ENCODE data around the gene PDE7B. TPM values are rescaled to one million over a fixed set of nuclear protein-coding genes. Genes with fewer than 3 reads are reported as not detected.

The PDE7B gene
- total and polyA plus RNA-seq, 2 donors (not counting 1 experiment from before 2014, with no cell fraction given) = 2.6 to 7.5 TPM

DNA sequence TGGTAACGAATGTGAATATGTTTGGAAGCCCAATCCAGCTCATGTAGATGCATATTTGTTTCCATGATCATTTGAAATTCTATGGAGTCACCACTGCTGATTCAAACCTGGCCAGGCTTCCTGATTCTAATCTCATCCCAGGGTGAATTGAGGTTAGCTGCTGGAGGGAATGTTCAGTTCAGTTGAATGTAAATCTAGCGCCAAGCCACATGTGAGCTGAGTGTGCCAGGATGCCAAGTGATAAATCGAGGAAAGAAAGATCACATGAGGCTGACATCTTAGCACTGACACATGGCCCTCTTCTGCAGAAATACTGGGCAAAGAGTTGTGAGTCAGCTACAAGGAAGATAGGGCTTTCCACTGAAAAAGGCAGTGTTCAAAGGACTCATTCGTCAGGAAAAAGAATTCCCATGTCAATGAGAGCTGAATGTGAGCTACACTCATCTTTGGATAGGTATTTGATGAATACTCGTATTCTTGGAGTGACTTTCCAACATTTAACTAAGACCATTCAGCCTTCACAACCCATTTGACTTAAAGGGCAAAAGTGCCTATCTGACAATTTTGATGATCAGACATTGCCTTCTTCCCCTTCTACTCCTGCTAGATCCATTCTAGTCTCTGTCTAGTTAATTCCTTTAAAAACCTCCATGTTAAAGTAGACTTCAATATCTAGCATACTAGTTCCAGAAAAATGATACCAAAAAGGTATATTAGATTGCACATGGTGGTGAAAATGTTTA lies 226.5 kb downstream of the PDE7B start:
- Histone ChIP-seq H3K36me3 (replicated peaks in 1 of 2; ENCODE audit: control extremely low read depth in 1 of 2, control insufficient read depth in 1 of 2, extremely low read depth in 1 of 2, insufficient read depth in 2 of 2, low read length in 1 of 2) (no peaks in the 10 kb centered on the region), H3K27me3 (replicated peaks in 1 of 4; ENCODE audit: control extremely low read depth in 1 of 4, control insufficient read depth in 3 of 4, insufficient read depth in 4 of 4, low read length in 3 of 4) (no peaks in the 10 kb centered on the region), H3K9ac (ENCODE audit: low read length) (no peak overlapping the region), H2AFZ (ENCODE audit: insufficient read depth, low read depth, low read length, poor library complexity, severe bottlenecking) (no peak overlapping the region), H3K9me3 (ENCODE audit: control extremely low read depth in 1 of 3, control insufficient read depth in 2 of 3, insufficient read depth in 1 of 3, low read length in 2 of 3) (no peaks in the 10 kb centered on the region), H4K20me1 (ENCODE audit: control insufficient read depth, insufficient read depth, low read length, poor library complexity, severe bottlenecking) (no peaks in the 10 kb centered on the region), H3K4me1 (ENCODE audit: control insufficient read depth in 2 of 2, insufficient read depth in 2 of 2, low read length in 2 of 2) (no peaks in the 10 kb centered on the region), H3K79me2 (ENCODE audit: control insufficient read depth, insufficient read depth, low read length) (no peaks in the 10 kb centered on the region), H3K4me3 (ENCODE audit: control extremely low read depth in 1 of 5, extremely low read depth in 1 of 5, insufficient read depth in 1 of 5, low read depth in 2 of 5, low read length in 4 of 5) (no peak overlapping the region), H3K27ac (ENCODE audit: low read length in 2 of 2) (no peak overlapping the region), H3K4me2 (replicated peaks; ENCODE audit: low read depth, low read length, poor library complexity, severe bottlenecking) (no peak overlapping the region)
- no peak overlapping the region for H3K27ac Mint-ChIP-seq
- H3K27me3 Mint-ChIP-seq = no peaks in the 10 kb centered on the region
- intact Hi-C loops (cut with micrococcal nuclease) = no loop called here
- no peak for ATAC-seq (ENCODE audit: low read depth)
- H3K9me3 Mint-ChIP-seq (ENCODE audit: insufficient read depth) = no peaks in the 10 kb centered on the region
- CTCF ChIA-PET = no interaction called here
- POLR2A ChIA-PET = no interaction called here
- 94% methylated on average over 3 of the region's 5 CpGs for WGBS (ENCODE audit: insufficient coverage)
- no peak overlapping the region for H3K4me3 Mint-ChIP-seq
- H3K4me1 Mint-ChIP-seq = no peaks in the 10 kb centered on the region
- no peak for DNase-seq
- TF ChIP-seq, protein P1, sequence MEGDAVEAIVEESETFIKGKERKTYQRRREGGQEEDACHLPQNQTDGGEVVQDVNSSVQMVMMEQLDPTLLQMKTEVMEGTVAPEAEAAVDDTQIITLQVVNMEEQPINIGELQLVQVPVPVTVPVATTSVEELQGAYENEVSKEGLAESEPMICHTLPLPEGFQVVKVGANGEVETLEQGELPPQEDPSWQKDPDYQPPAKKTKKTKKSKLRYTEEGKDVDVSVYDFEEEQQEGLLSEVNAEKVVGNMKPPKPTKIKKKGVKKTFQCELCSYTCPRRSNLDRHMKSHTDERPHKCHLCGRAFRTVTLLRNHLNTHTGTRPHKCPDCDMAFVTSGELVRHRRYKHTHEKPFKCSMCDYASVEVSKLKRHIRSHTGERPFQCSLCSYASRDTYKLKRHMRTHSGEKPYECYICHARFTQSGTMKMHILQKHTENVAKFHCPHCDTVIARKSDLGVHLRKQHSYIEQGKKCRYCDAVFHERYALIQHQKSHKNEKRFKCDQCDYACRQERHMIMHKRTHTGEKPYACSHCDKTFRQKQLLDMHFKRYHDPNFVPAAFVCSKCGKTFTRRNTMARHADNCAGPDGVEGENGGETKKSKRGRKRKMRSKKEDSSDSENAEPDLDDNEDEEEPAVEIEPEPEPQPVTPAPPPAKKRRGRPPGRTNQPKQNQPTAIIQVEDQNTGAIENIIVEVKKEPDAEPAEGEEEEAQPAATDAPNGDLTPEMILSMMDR (IDR thresholded peaks at IDR 0.05) = no peak
- TF ChIP-seq EZH2 (IDR thresholded peaks at IDR 0.05; ENCODE audit: borderline replicate concordance, insufficient read depth, low read depth, low read length, poor library complexity, severe bottlenecking) = no peak

GRCh38 chr6:136079701-136080565 lies 228.4 kb downstream of the PDE7B start:
- H2AFZ ChIP-seq (ENCODE audit: insufficient read depth, low read depth, low read length, poor library complexity, severe bottlenecking) = no peak overlapping the region
- no peak overlapping the region for H3K4me3 ChIP-seq (ENCODE audit: control extremely low read depth in 1 of 5, extremely low read depth in 1 of 5, insufficient read depth in 1 of 5, low read depth in 2 of 5, low read length in 4 of 5)
- intact Hi-C loops (cut with micrococcal nuclease) = no loop called here
- CTCF ChIA-PET = no interaction called here
- H3K4me1 ChIP-seq (ENCODE audit: control insufficient read depth in 2 of 2, insufficient read depth in 2 of 2, low read length in 2 of 2) = no peaks in the 10 kb centered on the region
- no peaks in the 10 kb centered on the region for H3K36me3 ChIP-seq (replicated peaks in 1 of 2; ENCODE audit: control extremely low read depth in 1 of 2, control insufficient read depth in 1 of 2, extremely low read depth in 1 of 2, insufficient read depth in 2 of 2, low read length in 1 of 2)
- H3K27ac ChIP-seq (ENCODE audit: low read length in 2 of 2) = no peak overlapping the region
- TF ChIP-seq EZH2 (IDR thresholded peaks at IDR 0.05; ENCODE audit: borderline replicate concordance, insufficient read depth, low read depth, low read length, poor library complexity, severe bottlenecking) = no peak
- TF ChIP-seq, protein P1 (IDR thresholded peaks at IDR 0.05) = no peak
- H3K4me1 Mint-ChIP-seq = no peaks in the 10 kb centered on the region
- no peak overlapping the region for H3K4me3 Mint-ChIP-seq
- H4K20me1 ChIP-seq (ENCODE audit: control insufficient read depth, insufficient read depth, low read length, poor library complexity, severe bottlenecking) = no peaks in the 10 kb centered on the region
- no peak overlapping the region for H3K9ac ChIP-seq (ENCODE audit: low read length)
- H3K4me2 ChIP-seq (replicated peaks; ENCODE audit: low read depth, low read length, poor library complexity, severe bottlenecking) = no peak overlapping the region
- no CpG with 5 or more reads among the region's 6 CpGs for WGBS (ENCODE audit: insufficient coverage)
- DNase-seq = no peak
- POLR2A ChIA-PET = no interaction called here
- no peaks in the 10 kb centered on the region for H3K9me3 ChIP-seq (ENCODE audit: control extremely low read depth in 1 of 3, control insufficient read depth in 2 of 3, insufficient read depth in 1 of 3, low read length in 2 of 3)
- no peaks in the 10 kb centered on the region for H3K79me2 ChIP-seq (ENCODE audit: control insufficient read depth, insufficient read depth, low read length)
- no peaks in the 10 kb centered on the region for H3K9me3 Mint-ChIP-seq (ENCODE audit: insufficient read depth)
- no peaks in the 10 kb centered on the region for H3K27me3 ChIP-seq (replicated peaks in 1 of 4; ENCODE audit: control extremely low read depth in 1 of 4, control insufficient read depth in 3 of 4, insufficient read depth in 4 of 4, low read length in 3 of 4)
- no peak overlapping the region for H3K27ac Mint-ChIP-seq
- no peaks in the 10 kb centered on the region for H3K27me3 Mint-ChIP-seq
- ATAC-seq (ENCODE audit: low read depth) = no peak
